GM18507 (cell line): ENCODE measurements around the gene ZBTB49.

ENCODE experiments used
- DNase-seq: peaks from one replicate; pipeline ENCODE4 v3.0.0; 2011; ENCODE audit warnings: low read depth; ENCODE audit not compliant: insufficient read length; ENCODE audit errors: extremely low spot score
- FAIRE-seq: peaks from 2 replicates; lab custom pipeline; 2011; peaks lifted over from hg19 to GRCh38; lab: Jason Lieb, UNC

ZBTB49 gene

GRCh38 chr4:4277531-4277930 is 12.5 kb upstream of the ZBTB49 start:
- DNase-seq (no peak), FAIRE-seq (no peak)

GRCh38 chr4:4281787-4282186 is 8.3 kb upstream of the ZBTB49 start:
- DNase-seq (no peak), FAIRE-seq (no peak)

- DNase-seq (no peak), FAIRE-seq (no peak)
These were observed 5.0 kb upstream of the ZBTB49 start for GRCh38 chr4:4284827-4285618.

GRCh38 chr4:4288098-4288497 is 2.0 kb upstream of the ZBTB49 start:
- DNase-seq, result no peak
- no peak for FAIRE-seq

GRCh38 chr4:4289055-4289454 is 996 bp upstream of the ZBTB49 start:
- FAIRE-seq, result no peak
- DNase-seq, result no peak

- FAIRE-seq (no peak), DNase-seq (no peak)
These were observed 482 bp upstream of the ZBTB49 start for GRCh38 chr4:4289597-4289940.

- DNase-seq, result no peak
- FAIRE-seq, result no peak
These were observed 3.2 kb downstream of the ZBTB49 start for GRCh38 chr4:4293279-4293678.

GRCh38 chr4:4296283-4296846 is 6.3 kb downstream of the ZBTB49 start:
- FAIRE-seq (no peak), DNase-seq (no peak)

- FAIRE-seq (no peak), DNase-seq (no peak)
These were observed 9.0 kb downstream of the ZBTB49 start for GRCh38 chr4:4299006-4299405.

- DNase-seq (no peak), FAIRE-seq (no peak)
These were observed 11.9 kb downstream of the ZBTB49 start for GRCh38 chr4:4302001-4302400.

- no peak for FAIRE-seq
- DNase-seq, result no peak
These were observed 12.4 kb downstream of the ZBTB49 start for GRCh38 chr4:4302416-4302815.

- DNase-seq (no peak), FAIRE-seq (no peak)
These were observed 16.9 kb downstream of the ZBTB49 start for GRCh38 chr4:4306920-4307319.

- FAIRE-seq, result no peak
- no peak for DNase-seq
These were observed 18.9 kb downstream of the ZBTB49 start for GRCh38 chr4:4308800-4309441.

- DNase-seq (no peak), FAIRE-seq (no peak)
These were observed 21.1 kb downstream of the ZBTB49 start for GRCh38 chr4:4311193-4311592.

GRCh38 chr4:4315461-4316149 is 25.6 kb downstream of the ZBTB49 start:
- no peak for DNase-seq
- FAIRE-seq, result no peak

- DNase-seq (no peak), FAIRE-seq (no peak)
These were observed 26.1 kb downstream of the ZBTB49 start for GRCh38 chr4:4316150-4316495.

- DNase-seq (no peak), FAIRE-seq (no peak)
These were observed 27.6 kb downstream of the ZBTB49 start for GRCh38 chr4:4317496-4318232.

- DNase-seq, result no peak
- FAIRE-seq, result no peak
These were observed 30.5 kb downstream of the ZBTB49 start for GRCh38 chr4:4320528-4320927.

- DNase-seq (no peak), FAIRE-seq (no peak)
These were observed 31.1 kb downstream of the ZBTB49 start for GRCh38 chr4:4320951-4321714.
